Measurements from ENCODE around the gene NT5DC2. TPM values are rescaled to one million over a fixed set of nuclear protein-coding genes. Genes with fewer than 3 reads are reported as not detected.
A peak's percentile ranks its signal among the peaks of the same experiment; 100 is the strongest.

NT5DC2 gene
- total and polyA plus RNA-seq, 8 donors: 3.5 to 37.6 (median 9.4) TPM

DNA sequence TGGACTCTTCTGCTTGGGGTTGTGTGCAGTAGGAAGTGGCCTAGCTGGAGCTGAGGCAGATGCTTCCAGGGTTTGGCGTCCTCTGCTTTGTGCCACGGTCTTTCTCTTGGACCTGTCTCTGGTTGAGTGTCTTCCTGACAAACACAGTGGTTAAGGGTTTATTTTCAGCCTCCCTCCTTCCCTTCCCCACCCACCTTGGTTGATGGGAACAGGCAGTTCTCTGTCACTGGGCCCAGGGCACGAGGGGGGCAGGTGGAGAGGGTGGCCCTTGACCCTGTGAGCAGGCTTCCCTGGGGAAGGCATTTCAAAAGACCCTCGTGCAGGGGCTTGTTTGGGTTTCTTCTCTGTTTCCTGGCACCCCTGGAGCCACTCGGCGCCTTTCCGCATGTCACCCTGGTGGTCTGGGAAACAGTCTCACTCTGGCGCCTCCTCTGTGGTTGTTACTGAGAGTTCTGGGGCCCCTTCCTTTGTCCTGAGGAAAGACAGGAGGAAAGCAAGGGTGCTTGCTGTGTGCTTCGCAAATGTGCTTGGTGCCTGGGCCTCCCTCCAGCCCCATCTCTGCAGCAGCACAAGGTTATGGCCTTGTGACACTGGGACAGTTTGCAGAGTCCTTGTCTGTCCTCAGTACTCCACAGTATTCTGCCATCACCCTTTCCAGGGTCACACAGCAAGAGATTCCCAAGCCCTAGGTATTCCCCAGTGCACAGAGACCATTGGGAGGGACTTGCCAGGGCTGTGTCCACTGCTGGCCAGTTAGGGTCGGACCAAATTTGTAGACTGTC lies 48.8 kb downstream of the NT5DC2 start:
- FAIRE-seq (no peak), DNase-seq (no peak), ATAC-seq (no peak)
- no peaks in the 10 kb centered on the region for H3K27me3 ChIP-seq
- peaks cover 0 to 50% (median 9%) of the 10 kb centered on the region in 3 donors for H3K36me3 ChIP-seq
- intact Hi-C loops (cut with DNase I): no loop called here
- 88 to 92% methylated on average over 10 of the region's 10 CpGs for WGBS, 2 donors
- TF ChIP-seq, protein P1, sequence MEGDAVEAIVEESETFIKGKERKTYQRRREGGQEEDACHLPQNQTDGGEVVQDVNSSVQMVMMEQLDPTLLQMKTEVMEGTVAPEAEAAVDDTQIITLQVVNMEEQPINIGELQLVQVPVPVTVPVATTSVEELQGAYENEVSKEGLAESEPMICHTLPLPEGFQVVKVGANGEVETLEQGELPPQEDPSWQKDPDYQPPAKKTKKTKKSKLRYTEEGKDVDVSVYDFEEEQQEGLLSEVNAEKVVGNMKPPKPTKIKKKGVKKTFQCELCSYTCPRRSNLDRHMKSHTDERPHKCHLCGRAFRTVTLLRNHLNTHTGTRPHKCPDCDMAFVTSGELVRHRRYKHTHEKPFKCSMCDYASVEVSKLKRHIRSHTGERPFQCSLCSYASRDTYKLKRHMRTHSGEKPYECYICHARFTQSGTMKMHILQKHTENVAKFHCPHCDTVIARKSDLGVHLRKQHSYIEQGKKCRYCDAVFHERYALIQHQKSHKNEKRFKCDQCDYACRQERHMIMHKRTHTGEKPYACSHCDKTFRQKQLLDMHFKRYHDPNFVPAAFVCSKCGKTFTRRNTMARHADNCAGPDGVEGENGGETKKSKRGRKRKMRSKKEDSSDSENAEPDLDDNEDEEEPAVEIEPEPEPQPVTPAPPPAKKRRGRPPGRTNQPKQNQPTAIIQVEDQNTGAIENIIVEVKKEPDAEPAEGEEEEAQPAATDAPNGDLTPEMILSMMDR (IDR thresholded peaks at IDR 0.05): no peak
- H3K27ac ChIP-seq: no peak overlapping the region
- no peaks in the 10 kb centered on the region for H3K4me1 ChIP-seq
- no peaks in the 10 kb centered on the region for H3K9me3 ChIP-seq
- no peak overlapping the region for H3K4me3 ChIP-seq

DNA sequence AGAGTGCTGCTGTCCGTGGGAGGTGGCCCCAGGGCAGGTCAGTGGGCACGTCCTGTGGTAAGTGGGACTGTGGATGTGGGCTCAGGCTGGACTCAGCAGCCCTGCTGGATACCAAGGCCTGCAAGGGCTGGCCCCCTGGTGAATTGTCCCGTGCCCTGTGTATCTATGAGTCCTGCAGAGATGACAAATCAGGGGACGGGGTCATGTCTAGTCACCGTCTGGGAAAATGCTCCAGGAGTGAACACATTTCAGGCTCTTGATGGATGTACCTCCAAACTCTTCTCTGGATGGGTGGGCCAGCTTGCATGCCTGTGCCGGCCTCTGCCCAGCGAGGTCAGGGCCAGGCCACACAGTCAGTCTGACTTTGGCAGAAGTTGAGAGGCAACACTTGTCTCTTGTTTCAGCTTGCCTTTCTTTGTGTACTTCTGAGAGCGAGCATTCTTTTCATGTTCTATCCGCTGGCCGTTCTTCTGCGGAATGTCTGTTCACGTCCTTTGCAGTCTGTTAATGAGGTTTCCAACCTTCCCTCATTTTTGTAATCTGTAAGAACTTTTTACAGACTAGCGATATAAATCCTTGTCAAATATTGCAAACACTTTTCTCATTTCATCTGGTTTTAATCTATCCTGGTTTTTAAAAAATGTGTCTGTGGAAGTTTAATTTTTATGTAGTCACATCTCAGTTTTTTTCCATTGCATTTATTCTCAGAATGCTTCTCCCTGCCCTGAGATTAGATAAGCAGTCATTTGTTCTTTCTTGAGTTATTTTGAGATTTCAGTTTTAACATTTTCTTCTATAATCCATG lies 49.9 kb downstream of the NT5DC2 start:
- DNase-seq: no peak
- Histone ChIP-seq H3K27me3 (no peaks in the 10 kb centered on the region), H3K27ac (no peak overlapping the region), H3K36me3 (peaks cover 0 to 50% (median 20%) of the 10 kb centered on the region in 3 donors), H3K4me1 (no peaks in the 10 kb centered on the region), H3K9me3 (no peaks in the 10 kb centered on the region), H3K4me3 (no peak overlapping the region)
- no peak for FAIRE-seq
- ATAC-seq: no peak
- intact Hi-C loops (cut with DNase I): no loop called here
- WGBS, 2 donors: 89 to 94% methylated on average over 13 of the region's 13 CpGs
- TF ChIP-seq, protein P1 (IDR thresholded peaks at IDR 0.05): no peak

DNA sequence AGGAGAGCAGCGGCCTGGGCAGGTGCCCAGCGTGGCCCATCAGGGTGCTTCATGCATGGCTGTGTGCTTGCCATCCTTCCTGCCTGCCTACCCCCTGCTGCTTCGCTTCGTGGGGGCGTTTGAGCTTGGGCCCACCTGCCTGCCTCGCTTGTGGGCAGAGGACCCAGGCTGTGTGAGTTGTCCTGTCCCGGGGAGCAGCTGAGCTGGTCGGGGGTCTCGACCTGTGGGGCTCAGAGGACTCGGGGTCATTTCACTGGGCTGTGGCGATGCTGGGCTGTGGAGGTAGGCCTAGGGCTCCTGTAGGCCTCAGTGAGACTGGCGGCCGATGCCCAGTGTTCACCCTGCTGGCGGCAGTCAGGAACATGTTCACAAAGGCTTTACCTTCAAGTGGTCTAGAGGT lies 50.6 kb downstream of the NT5DC2 start:
- H3K9me3 ChIP-seq: no peaks in the 10 kb centered on the region
- intact Hi-C loops (cut with DNase I): no loop called here
- ATAC-seq: no peak
- TF ChIP-seq, protein P1 (IDR thresholded peaks at IDR 0.05): no peak
- no peaks in the 10 kb centered on the region for H3K4me1 ChIP-seq
- H3K4me3 ChIP-seq: no peak overlapping the region
- no peak for DNase-seq
- peaks cover 0 to 48% (median 24%) of the 10 kb centered on the region in 3 donors for H3K36me3 ChIP-seq
- WGBS, 2 donors: 84 to 85% methylated on average over 14 of the region's 14 CpGs
- H3K27me3 ChIP-seq: no peaks in the 10 kb centered on the region
- no peak for FAIRE-seq
- no peak overlapping the region for H3K27ac ChIP-seq

DNA sequence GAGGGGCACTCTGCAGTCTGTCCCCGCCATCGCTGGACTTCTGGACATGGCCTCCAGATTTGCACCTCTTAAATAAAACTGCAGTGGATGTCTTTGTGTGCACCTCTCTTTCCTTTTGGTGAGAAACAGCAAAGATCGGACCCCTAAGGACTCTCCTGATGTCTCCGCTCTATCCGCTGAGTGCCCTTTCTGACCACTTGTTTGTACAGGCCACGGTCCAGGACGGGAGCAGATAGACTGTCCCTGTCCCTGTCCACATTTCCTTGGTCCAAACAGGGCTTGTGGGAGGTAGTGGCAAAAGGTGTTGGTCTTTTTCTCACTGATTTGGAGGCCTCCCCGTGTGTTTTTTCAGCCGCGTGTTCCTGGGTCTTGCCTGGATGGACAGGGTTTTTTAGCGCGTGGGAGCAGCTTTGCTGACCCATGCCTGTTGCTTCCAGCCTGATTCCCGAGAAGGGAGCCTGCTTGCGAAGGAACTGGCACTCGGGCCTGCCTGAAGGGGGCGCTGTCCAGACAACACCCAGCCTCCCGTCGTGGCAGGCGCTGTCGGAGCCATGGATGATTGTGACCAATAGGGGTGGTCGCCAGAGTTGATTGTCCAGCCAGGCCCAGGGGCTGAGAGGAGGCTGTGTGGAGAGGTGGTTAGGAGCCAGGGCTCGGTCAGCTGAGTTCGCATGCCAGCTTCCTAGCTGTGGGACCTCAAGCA lies 51.7 kb downstream of the NT5DC2 start:
- peaks cover 0 to 49% (median 35%) of the 10 kb centered on the region in 3 donors for H3K36me3 ChIP-seq
- ATAC-seq: peak in 1 of 4 donors; percentile 10
- intact Hi-C loops (cut with DNase I): no loop called here

More for the DNA sequence above, 51.7 kb downstream of the NT5DC2 start:
- no peak overlapping the region for H3K27ac ChIP-seq
- no peaks in the 10 kb centered on the region for H3K4me1 ChIP-seq
- no peaks in the 10 kb centered on the region for H3K27me3 ChIP-seq
- DNase-seq (peak in 1 of 6 donors; percentile 65), FAIRE-seq (no peak)
- TF ChIP-seq, protein P1 (IDR thresholded peaks at IDR 0.05): no peak
- H3K4me3 ChIP-seq: no peak overlapping the region
- WGBS, 2 donors: 85 to 86% methylated on average over 23 of the region's 23 CpGs
- no peaks in the 10 kb centered on the region for H3K9me3 ChIP-seq
